ENCODE results near the gene HEMK1. TPM values are rescaled to one million over a fixed set of nuclear protein-coding genes. Genes with fewer than 3 reads are reported as not detected.

The HEMK1 gene
- total RNA-seq, 1 donor from 2014 or later, result 10.9 TPM

DNA sequence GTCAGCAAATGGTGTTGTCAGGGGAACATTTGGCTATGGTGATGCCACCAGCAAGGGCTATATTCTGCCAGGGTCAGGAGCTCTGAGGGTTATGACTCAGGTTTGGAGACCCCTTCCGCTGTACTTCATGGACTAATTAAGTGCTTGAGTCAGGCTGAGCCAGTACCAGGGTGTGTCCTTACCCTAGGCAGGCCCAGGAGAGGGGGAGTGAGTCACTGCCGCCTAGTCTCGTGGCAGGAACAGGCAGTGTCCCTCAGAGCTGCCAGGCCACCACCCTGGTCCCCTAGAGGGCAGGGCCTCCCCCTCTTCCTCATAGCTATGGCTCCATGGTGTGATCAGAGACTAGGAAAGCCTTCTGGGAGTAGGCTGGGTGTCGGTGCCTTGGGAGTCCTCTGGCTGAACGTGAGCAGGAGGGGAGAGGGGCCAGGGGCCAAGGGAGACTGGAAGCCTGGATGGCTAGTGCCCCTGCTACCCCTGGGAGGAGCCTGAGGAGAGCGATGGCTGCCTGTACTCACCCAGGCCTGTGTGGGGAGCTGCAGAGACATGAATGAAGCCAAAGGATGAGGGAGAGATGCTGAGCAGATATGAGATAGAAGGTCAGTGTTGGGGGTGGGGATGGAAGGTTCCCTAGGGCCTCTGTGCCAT lies 58.2 kb downstream of the HEMK1 start:
- no peak overlapping the region for H3K27ac Mint-ChIP-seq (ENCODE audit: unreplicated experiment)
- H3K4me1 Mint-ChIP-seq (ENCODE audit: unreplicated experiment), result peaks cover 4% of the 10 kb centered on the region
- TF ChIP-seq CTCF (IDR thresholded peaks at IDR 0.05; ENCODE audit: unreplicated experiment), result no peak
- no peaks in the 10 kb centered on the region for H3K9me3 Mint-ChIP-seq (ENCODE audit: unreplicated experiment)
- no peaks in the 10 kb centered on the region for H3K36me3 Mint-ChIP-seq (ENCODE audit: low read depth, unreplicated experiment)
- H3K27me3 Mint-ChIP-seq (ENCODE audit: unreplicated experiment), result peaks cover 2% of the 10 kb centered on the region
- peak; percentile 33 for DNase-seq (ENCODE audit: low spot score)
- no peak overlapping the region for H3K4me3 Mint-ChIP-seq (ENCODE audit: unreplicated experiment)

DNA sequence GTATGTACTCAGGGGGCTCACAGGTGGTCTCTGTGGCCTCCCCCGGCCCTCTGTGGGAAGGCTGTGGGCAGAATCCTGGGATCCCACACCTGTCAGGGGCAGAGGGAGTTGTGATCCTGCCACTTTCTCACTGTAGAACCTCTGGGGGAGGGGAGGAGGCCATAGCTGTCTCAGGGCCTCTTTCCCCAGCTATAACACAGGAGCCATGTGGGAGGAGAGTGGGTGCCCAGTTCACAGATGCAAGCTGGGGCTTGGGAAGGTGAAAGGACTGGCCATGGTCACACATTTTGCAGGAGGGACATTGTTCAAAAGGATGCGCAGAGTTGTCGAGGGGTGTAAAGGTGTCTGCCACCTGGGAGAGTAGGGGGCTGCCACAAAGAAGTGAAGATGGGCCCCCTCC lies 59.3 kb downstream of the HEMK1 start:
- Mint-ChIP-seq H3K9me3 (ENCODE audit: unreplicated experiment) (no peaks in the 10 kb centered on the region), H3K36me3 (ENCODE audit: low read depth, unreplicated experiment) (no peaks in the 10 kb centered on the region), H3K27ac (ENCODE audit: unreplicated experiment) (no peak overlapping the region), H3K27me3 (ENCODE audit: unreplicated experiment) (peaks cover 2% of the 10 kb centered on the region), H3K4me3 (ENCODE audit: unreplicated experiment) (no peak overlapping the region), H3K4me1 (ENCODE audit: unreplicated experiment) (peaks cover 4% of the 10 kb centered on the region)
- no peak for DNase-seq (ENCODE audit: low spot score)
- no peak for TF ChIP-seq CTCF (IDR thresholded peaks at IDR 0.05; ENCODE audit: unreplicated experiment)

GRCh38 chr3:50630394-50630793 lies 61.1 kb downstream of the HEMK1 start:
- Mint-ChIP-seq H3K27ac (ENCODE audit: unreplicated experiment) (no peak overlapping the region), H3K4me3 (ENCODE audit: unreplicated experiment) (no peak overlapping the region), H3K36me3 (ENCODE audit: low read depth, unreplicated experiment) (no peaks in the 10 kb centered on the region), H3K27me3 (ENCODE audit: unreplicated experiment) (peaks cover 1% of the 10 kb centered on the region), H3K4me1 (ENCODE audit: unreplicated experiment) (no peaks in the 10 kb centered on the region), H3K9me3 (ENCODE audit: unreplicated experiment) (no peaks in the 10 kb centered on the region)
- no peak for TF ChIP-seq CTCF (IDR thresholded peaks at IDR 0.05; ENCODE audit: unreplicated experiment)
- DNase-seq (ENCODE audit: low spot score), result no peak

DNA sequence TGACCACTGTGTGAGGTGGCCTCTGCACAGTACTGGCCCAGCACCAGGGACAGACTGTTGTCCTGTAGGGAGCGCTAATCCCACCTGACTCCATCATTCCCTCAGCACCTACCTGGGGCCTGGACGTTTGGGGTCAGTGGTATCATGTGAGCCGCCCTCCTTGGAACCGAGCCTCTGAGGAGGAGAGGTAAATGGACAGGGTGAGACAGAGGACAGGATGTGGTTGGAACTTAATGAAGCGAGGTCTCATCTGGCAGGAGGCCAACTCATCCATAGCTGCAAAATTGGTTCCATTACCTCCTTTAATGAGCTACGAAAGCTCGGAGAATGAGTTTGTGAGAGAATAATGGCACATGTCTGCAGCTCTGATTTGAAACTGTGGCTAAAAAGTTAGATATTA lies 61.6 kb downstream of the HEMK1 start:
- H3K36me3 Mint-ChIP-seq (ENCODE audit: low read depth, unreplicated experiment), result no peaks in the 10 kb centered on the region
- no peaks in the 10 kb centered on the region for H3K9me3 Mint-ChIP-seq (ENCODE audit: unreplicated experiment)
- peaks cover 1% of the 10 kb centered on the region for H3K27me3 Mint-ChIP-seq (ENCODE audit: unreplicated experiment)
- DNase-seq (ENCODE audit: low spot score), result no peak
- H3K27ac Mint-ChIP-seq (ENCODE audit: unreplicated experiment), result no peak overlapping the region
- no peak overlapping the region for H3K4me3 Mint-ChIP-seq (ENCODE audit: unreplicated experiment)
- TF ChIP-seq CTCF (IDR thresholded peaks at IDR 0.05; ENCODE audit: unreplicated experiment), result no peak
- H3K4me1 Mint-ChIP-seq (ENCODE audit: unreplicated experiment), result no peaks in the 10 kb centered on the region

DNA sequence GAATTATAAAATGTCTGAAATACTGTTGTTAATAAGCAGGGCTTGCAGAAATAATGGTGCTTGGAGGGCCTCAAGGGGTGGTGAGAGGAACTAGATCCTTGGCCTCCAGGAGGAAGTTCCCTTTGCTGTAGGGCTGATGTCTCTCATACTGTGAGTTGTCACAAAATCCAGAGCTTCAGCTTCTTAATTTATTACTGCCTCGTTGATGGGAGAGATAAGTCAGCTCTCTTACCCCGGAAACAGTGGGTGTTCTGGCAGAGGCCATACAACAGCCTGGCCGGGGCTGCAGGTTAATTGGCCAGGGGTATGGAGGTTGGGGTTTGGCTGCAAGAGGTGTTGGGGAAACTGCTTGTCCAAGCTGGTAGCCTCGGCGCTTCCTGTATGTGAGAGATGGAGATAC lies 63.1 kb downstream of the HEMK1 start:
- no peak for DNase-seq (ENCODE audit: low spot score)
- Mint-ChIP-seq H3K27ac (ENCODE audit: unreplicated experiment) (peak overlapping the region; percentile 50), H3K9me3 (ENCODE audit: unreplicated experiment) (no peaks in the 10 kb centered on the region), H3K4me1 (ENCODE audit: unreplicated experiment) (peaks cover 8% of the 10 kb centered on the region), H3K4me3 (ENCODE audit: unreplicated experiment) (no peak overlapping the region), H3K27me3 (ENCODE audit: unreplicated experiment) (peaks cover 1% of the 10 kb centered on the region), H3K36me3 (ENCODE audit: low read depth, unreplicated experiment) (no peaks in the 10 kb centered on the region)
- TF ChIP-seq CTCF (IDR thresholded peaks at IDR 0.05; ENCODE audit: unreplicated experiment), result no peak

Data from endothelial cell (in vitro differentiated cells).